ENCODE data around the gene TMEM203. TPM values are rescaled to one million over a fixed set of nuclear protein-coding genes. Genes with fewer than 3 reads are reported as not detected.

Gene TMEM203
- total and polyA plus RNA-seq, 12 donors, result 21.7 to 48.4 (median 40.0) TPM

- H3K27ac ChIP-seq, result no peak overlapping the region
- WGBS, 4 donors, result 64 to 76% (median 69%) methylated on average over 5 to 40 of the region's 40 CpGs
- peaks cover 0 to 6% of the 10 kb centered on the region in 2 donors for H3K4me1 ChIP-seq (replicated peaks in 1 of 2)
- H3K36me3 ChIP-seq (replicated peaks in 1 of 2), result no peaks in the 10 kb centered on the region
- TF ChIP-seq POLR2A (IDR thresholded peaks at IDR 0.05), result no peak
- TF ChIP-seq CTCF (IDR thresholded peaks at IDR 0.05), result no peak
- intact Hi-C loops (cut with DNase I), result loop anchor here in 1 of 2 donors (10.0 kb wide), 1 partner anchor 449 kb away; no protein-coding TSS in a partner anchor
- H3K9me3 ChIP-seq (replicated peaks in 1 of 3), result no peaks in the 10 kb centered on the region
- no peak overlapping the region for H3K4me3 ChIP-seq
- no peak for DNase-seq
- peaks cover 48% of the 10 kb centered on the region for H3K27me3 ChIP-seq
Observed at GRCh38 chr9:137233143-137233980, 27.9 kb upstream of the TMEM203 start.

- H3K4me3 ChIP-seq, result no peak overlapping the region
- TF ChIP-seq POLR2A (IDR thresholded peaks at IDR 0.05), result no peak
- TF ChIP-seq CTCF (IDR thresholded peaks at IDR 0.05), result no peak
- intact Hi-C loops (cut with DNase I), result loop anchor here in 1 of 2 donors (10.0 kb wide), 1 partner anchor 448 kb away; no protein-coding TSS in a partner anchor
- no peaks in the 10 kb centered on the region for H3K36me3 ChIP-seq (replicated peaks in 1 of 2)
- peaks cover 0 to 6% of the 10 kb centered on the region in 2 donors for H3K4me1 ChIP-seq (replicated peaks in 1 of 2)
- no peak for DNase-seq
- H3K9me3 ChIP-seq (replicated peaks in 1 of 3), result no peaks in the 10 kb centered on the region
- H3K27me3 ChIP-seq, result peaks cover 50% of the 10 kb centered on the region
- no peak overlapping the region for H3K27ac ChIP-seq
- WGBS, 4 donors, result 56 to 80% (median 69%) methylated on average over 5 to 24 of the region's 24 CpGs
Observed at GRCh38 chr9:137232510-137232909, 27.1 kb upstream of the TMEM203 start.

- WGBS, 4 donors, result 63 to 73% (median 68%) methylated on average over 3 to 10 of the region's 10 CpGs
- Histone ChIP-seq H3K4me1 (replicated peaks in 1 of 2) (peaks cover 0 to 6% of the 10 kb centered on the region in 2 donors), H3K9me3 (replicated peaks in 1 of 3) (no peaks in the 10 kb centered on the region), H3K36me3 (replicated peaks in 1 of 2) (no peaks in the 10 kb centered on the region), H3K4me3 (no peak overlapping the region), H3K27ac (no peak overlapping the region), H3K27me3 (peaks cover 50% of the 10 kb centered on the region)
- DNase-seq, result no peak
- intact Hi-C loops (cut with DNase I), result loop anchor here in 1 of 2 donors (10.0 kb wide), 1 partner anchor 447 kb away; no protein-coding TSS in a partner anchor
- TF ChIP-seq CTCF (IDR thresholded peaks at IDR 0.05) (no peak), POLR2A (IDR thresholded peaks at IDR 0.05) (no peak)
Observed at GRCh38 chr9:137232101-137232500, 26.7 kb upstream of the TMEM203 start.

GRCh38 chr9:137231372-137232039, 26.1 kb upstream of the TMEM203 start:
- Histone ChIP-seq H3K36me3 (replicated peaks in 1 of 2) (no peaks in the 10 kb centered on the region), H3K27me3 (peaks cover 50% of the 10 kb centered on the region), H3K27ac (no peak overlapping the region), H3K9me3 (replicated peaks in 1 of 3) (no peaks in the 10 kb centered on the region), H3K4me3 (no peak overlapping the region), H3K4me1 (replicated peaks in 1 of 2) (peaks cover 0 to 6% of the 10 kb centered on the region in 2 donors)
- TF ChIP-seq POLR2A (IDR thresholded peaks at IDR 0.05) (no peak), CTCF (IDR thresholded peaks at IDR 0.05) (no peak)
- no peak for DNase-seq
- intact Hi-C loops (cut with DNase I), result loop anchor here in 1 of 2 donors (10.0 kb wide), 1 partner anchor 447 kb away; no protein-coding TSS in a partner anchor
- WGBS, 4 donors, result 73 to 84% (median 78%) methylated on average over 18 to 23 of the region's 23 CpGs
